ENCODE results near the gene ADK. TPM values are rescaled to one million over a fixed set of nuclear protein-coding genes. Genes with fewer than 3 reads are reported as not detected.

The ADK gene
- total and polyA plus RNA-seq, 2 of the 13 experiments (the other 11 are each of a cell fraction or from before 2014, with no cell fraction given) = 48.6 to 79.1 TPM

GRCh38 chr10:74419491-74419951 lies 268.5 kb downstream of the ADK start:
- Histone ChIP-seq H3K27ac (ENCODE audit: extremely low read length, insufficient read depth, low read length) (no peak overlapping the region), H2AFZ (ENCODE audit: low read length) (no peak overlapping the region), H3K27me3 (ENCODE audit: control insufficient read depth in 1 of 2, insufficient read depth in 2 of 2, low read length in 2 of 2) (no peaks in the 10 kb centered on the region), H4K20me1 (ENCODE audit: insufficient read depth, low read length) (no peaks in the 10 kb centered on the region), H3K79me2 (ENCODE audit: insufficient read depth, low read length) (no peaks in the 10 kb centered on the region), H3K4me1 (ENCODE audit: insufficient read depth, low read length) (peaks cover 5% of the 10 kb centered on the region; the same call in 1 of the 2 replicates), H3K4me3 (replicated peaks in 1 of 3; ENCODE audit: insufficient read depth in 1 of 3, low read depth in 2 of 3, low read length in 3 of 3) (no peak overlapping the region), H3K9ac (ENCODE audit: insufficient read depth, low read depth, low read length) (no peak overlapping the region), H3K4me2 (ENCODE audit: low read depth, low read length) (no peak overlapping the region), H3K36me3 (replicated peaks in 1 of 2; ENCODE audit: control insufficient read depth in 1 of 2, insufficient read depth in 2 of 2, low read length in 2 of 2) (no peaks in the 10 kb centered on the region; a peak in 1 of 5 replicates), H3K9me3 (ENCODE audit: low read length) (no peaks in the 10 kb centered on the region)
- no peak for TF ChIP-seq CEBPB (IDR thresholded peaks at IDR 0.05; ENCODE audit: borderline replicate concordance, low read depth, low read length)
- no peak for TF ChIP-seq HMG20B (CRISPR knock-in tag; conservative IDR thresholded peaks at IDR 0.05)
- no peak for TF ChIP-seq ZNF691 (CRISPR knock-in tag; IDR thresholded peaks at IDR 0.05; ENCODE audit: borderline replicate concordance, low read depth)
- TF ChIP-seq ATF4 (CRISPR knock-in tag; IDR thresholded peaks at IDR 0.05) = no peak
- TF ChIP-seq ASH2L (IDR thresholded peaks at IDR 0.05; ENCODE audit: insufficient read length, low read depth, low read length) = no peak
- no peak for TF ChIP-seq ZNF264 (CRISPR knock-in tag; IDR thresholded peaks at IDR 0.05)
- no peak for TF ChIP-seq NR2F2 (IDR thresholded peaks at IDR 0.05; ENCODE audit: borderline replicate concordance, low read depth)
- TF ChIP-seq ZBTB10 (CRISPR knock-in tag; IDR thresholded peaks at IDR 0.05; ENCODE audit: borderline replicate concordance) = no peak
- ChIA-PET POLR2A (no interaction called here), CTCF (ENCODE audit: low intra/inter-chr PET ratio, low total read pairs) (no interaction called here)
- WGBS (ENCODE audit: low lambda C conversion rate) = 94% methylated on average over 1 of the region's 1 CpG
- DNase-seq (ENCODE audit: low spot score) = no peak
- BruUV-seq (replicated peaks) = no TSS peak
- in situ Hi-C loops (cut with HindIII; ENCODE audit: extremely low pct_ligation_motif_present, low pct_unique_long_range_greater_than_20kb) (no loop called here), intact Hi-C loops (cut with micrococcal nuclease; ENCODE audit: unreplicated experiment) (no loop called here)
- ATAC-seq = no peak
- FAIRE-seq = no peak
